WTC11 (cell line): ENCODE results near the gene CRTC3. TPM values are rescaled to one million over a fixed set of nuclear protein-coding genes. Genes with fewer than 3 reads are reported as not detected.

Source experiments
- ATAC-seq: fragments of 200-7000 bp; cut with Tn5 transposase; 2 replicates; pipeline ENCODE4 v1.10.0; 2021; ENCODE audit warnings: mild to moderate bottlenecking, moderate library complexity
- CTCF ChIA-PET: fragments of 300-600 bp; sonication (Branson Sonifier 250); formaldehyde crosslinking; loops from one replicate; lab custom pipeline; 2021; ENCODE audit warnings: antibody characterized with exemption; lab: Charles Lee
- POLR2A ChIA-PET: fragments of 350-600 bp; sonication (Branson Sonifier 250); formaldehyde crosslinking; loops from one replicate; lab custom pipeline; 2021; ENCODE audit warnings: antibody characterized with exemption; lab: Charles Lee
- DNase-seq: peaks from one replicate; pipeline ENCODE4 v3.0.0; 2021; ENCODE audit warnings: low spot score
- H3K27ac Mint-ChIP-seq: 2 replicates; pipeline ENCODE4 v1.8.0; 2021; ENCODE audit warnings: mixed read lengths
- H3K27me3 Mint-ChIP-seq: 2 replicates; pipeline ENCODE4 v1.8.0; 2021; ENCODE audit warnings: low read depth, mild to moderate bottlenecking, moderate library complexity, mixed read lengths
- H3K36me3 Mint-ChIP-seq: 2 replicates; pipeline ENCODE4 v1.8.0; 2021; ENCODE audit warnings: mixed read lengths
- H3K4me1 Mint-ChIP-seq: 2 replicates; pipeline ENCODE4 v1.8.0; 2022; ENCODE audit warnings: mixed read lengths
- H3K4me3 Mint-ChIP-seq: 2 replicates; pipeline ENCODE4 v1.8.0; 2021; ENCODE audit warnings: mild to moderate bottlenecking, moderate library complexity, mixed read lengths
- H3K9me3 Mint-ChIP-seq: 2 replicates; pipeline ENCODE4 v1.8.0; 2021; ENCODE audit warnings: mixed read lengths
- ARID4B ChIP-seq: sonication (generic); formaldehyde crosslinking; IDR thresholded peaks from 2 replicates; pipeline ENCODE4 v1.8.0; 2023; ENCODE audit warnings: missing genetic modification reagents, mild to moderate bottlenecking, borderline replicate concordance
- ATF1 ChIP-seq: sonication (generic); formaldehyde crosslinking; IDR thresholded peaks from 2 replicates; pipeline ENCODE4 v1.8.1; 2023; ENCODE audit warnings: mild to moderate bottlenecking, moderate library complexity, missing genetic modification reagents
- CREM ChIP-seq: sonication (generic); formaldehyde crosslinking; IDR thresholded peaks from 2 replicates; pipeline ENCODE4 v1.8.1; 2022; ENCODE audit warnings: mild to moderate bottlenecking, missing genetic modification reagents, moderate library complexity
- E2F1 ChIP-seq: sonication (generic); formaldehyde crosslinking; IDR thresholded peaks from 2 replicates; pipeline ENCODE4 v1.8.0; 2022; ENCODE audit warnings: mild to moderate bottlenecking, missing genetic modification reagents
- E2F5 ChIP-seq: sonication (generic); formaldehyde crosslinking; IDR thresholded peaks from 2 replicates; pipeline ENCODE4 v1.8.1; 2022; ENCODE audit warnings: mild to moderate bottlenecking, moderate library complexity, missing genetic modification reagents
- ELF4 ChIP-seq: sonication (generic); formaldehyde crosslinking; IDR thresholded peaks from 2 replicates; pipeline ENCODE4 v1.8.1; 2022; ENCODE audit warnings: low read depth, mild to moderate bottlenecking, moderate library complexity, missing genetic modification reagents
- ESRRA ChIP-seq: sonication (generic); formaldehyde crosslinking; IDR thresholded peaks from 2 replicates; pipeline ENCODE4 v1.8.1; 2022; ENCODE audit warnings: mild to moderate bottlenecking, missing genetic modification reagents, borderline replicate concordance
- FOXJ3 ChIP-seq: sonication (generic); formaldehyde crosslinking; IDR thresholded peaks from 2 replicates; pipeline ENCODE4 v1.9.0; 2021; ENCODE audit warnings: missing genetic modification reagents, mild to moderate bottlenecking, borderline replicate concordance
- IRF2 ChIP-seq: sonication (generic); formaldehyde crosslinking; IDR thresholded peaks from 2 replicates; pipeline ENCODE4 v1.8.0; 2022; ENCODE audit warnings: low read depth, missing genetic modification reagents, borderline replicate concordance
- JAZF1 ChIP-seq: fragments of 250-450 bp; sonication (Bioruptor Pico); IDR thresholded peaks from 2 replicates; pipeline ENCODE4 v1.9.0; 2021; ENCODE audit warnings: moderate library complexity, mild to moderate bottlenecking, inconsistent platforms
- MLX ChIP-seq: sonication (generic); formaldehyde crosslinking; IDR thresholded peaks from 2 replicates; pipeline ENCODE4 v1.8.1; 2023; ENCODE audit warnings: mild to moderate bottlenecking, missing genetic modification reagents, moderate library complexity
- MXD4 ChIP-seq: fragments of 250-450 bp; sonication (Bioruptor Pico); IDR thresholded peaks from 2 replicates; pipeline ENCODE4 v1.8.0; 2021; ENCODE audit warnings: mild to moderate bottlenecking, moderate library complexity, borderline replicate concordance
- NR1H2 ChIP-seq: sonication (generic); formaldehyde crosslinking; IDR thresholded peaks from 2 replicates; pipeline ENCODE4 v1.9.0; 2021; ENCODE audit warnings: mild to moderate bottlenecking, moderate library complexity, missing genetic modification reagents
- SMAD3 ChIP-seq: sonication (generic); formaldehyde crosslinking; IDR thresholded peaks from 2 replicates; pipeline ENCODE4 v1.8.0; 2022; ENCODE audit warnings: missing genetic modification reagents, mild to moderate bottlenecking, borderline replicate concordance
- SP1 ChIP-seq: sonication (generic); formaldehyde crosslinking; conservative IDR thresholded peaks from 2 replicates; pipeline ENCODE4 v1.8.1; 2022; ENCODE audit warnings: missing genetic modification reagents
- ZBTB21 ChIP-seq: sonication (generic); formaldehyde crosslinking; IDR thresholded peaks from 2 replicates; pipeline ENCODE4 v1.8.1; 2023; ENCODE audit warnings: mild to moderate bottlenecking, missing genetic modification reagents, borderline replicate concordance
- ZNF121 ChIP-seq: sonication (generic); formaldehyde crosslinking; IDR thresholded peaks from 2 replicates; pipeline ENCODE4 v1.8.0; 2023; ENCODE audit warnings: missing genetic modification reagents
- ZNF416 ChIP-seq: fragments of 250-450 bp; sonication (Bioruptor Pico); IDR thresholded peaks from 2 replicates; pipeline ENCODE4 v1.9.0; 2021; ENCODE audit warnings: mild to moderate bottlenecking, inconsistent platforms
- ZNF425 ChIP-seq: fragments of 250-450 bp; sonication (Bioruptor Pico); conservative IDR thresholded peaks from 2 replicates; pipeline ENCODE4 v1.9.0; 2021; ENCODE audit warnings: mild to moderate bottlenecking
- total RNA-seq: library from RNA; stranded (reverse); gene quantifications from 3 replicates; pipeline ENCODE4 v1.2.3, GENCODE V29; 2021

CRTC3 gene
- total RNA-seq, 1 experiment from 2014 or later, result 8.4 TPM

- H3K27ac Mint-ChIP-seq, result no peak overlapping the region
- no peaks in the 10 kb centered on the region for H3K27me3 Mint-ChIP-seq
- H3K36me3 Mint-ChIP-seq, result no peaks in the 10 kb centered on the region
- DNase-seq (no peak), ATAC-seq (no peak)
- ChIA-PET CTCF (interaction anchor here (1.9 kb wide), 1 partner anchor 251 kb away, joined by 4 read pairs; the partner anchor contains the start of gene HDDC3), POLR2A (no interaction called here)
- H3K9me3 Mint-ChIP-seq, result no peaks in the 10 kb centered on the region; the same call in 1 of the 2 replicates
- H3K4me3 Mint-ChIP-seq, result no peak overlapping the region
- 0 out of 2 replicates have a peak, but pooled peaks cover 3% of the 10 kb centered on the region for H3K4me1 Mint-ChIP-seq
- TF ChIP-seq ESRRA (CRISPR knock-in tag), result no peak
- TF ChIP-seq E2F1 (CRISPR knock-in tag), result no peak
- TF ChIP-seq CREM (CRISPR knock-in tag), result no peak
- TF ChIP-seq MLX, result no peak
- TF ChIP-seq SMAD3, result no peak
- no peak for TF ChIP-seq E2F5
- TF ChIP-seq NR1H2 (CRISPR knock-in tag), result no peak
- no peak for TF ChIP-seq FOXJ3 (CRISPR knock-in tag)
- TF ChIP-seq MXD4 (CRISPR knock-in tag), result no peak
- TF ChIP-seq SP1 (CRISPR knock-in tag), result no peak
- no peak for TF ChIP-seq ZNF416
- TF ChIP-seq ATF1 (CRISPR knock-in tag), result no peak
- TF ChIP-seq ZNF121 (CRISPR knock-in tag), result no peak
- TF ChIP-seq JAZF1 (CRISPR knock-in tag), result no peak
- TF ChIP-seq IRF2 (CRISPR knock-in tag), result no peak
- TF ChIP-seq ZNF425 (CRISPR knock-in tag), result no peak
- no peak for TF ChIP-seq ZBTB21 (CRISPR knock-in tag)
- TF ChIP-seq ARID4B (CRISPR knock-in tag), result no peak
- no peak for TF ChIP-seq ELF4
- TF ChIP-seq, all 79 proteins: peak for 0
These were observed 151.3 kb downstream of the CRTC3 start for GRCh38 chr15:90681056-90681455.
